ENCODE results near the gene RHCG.

Gene RHCG

DNA sequence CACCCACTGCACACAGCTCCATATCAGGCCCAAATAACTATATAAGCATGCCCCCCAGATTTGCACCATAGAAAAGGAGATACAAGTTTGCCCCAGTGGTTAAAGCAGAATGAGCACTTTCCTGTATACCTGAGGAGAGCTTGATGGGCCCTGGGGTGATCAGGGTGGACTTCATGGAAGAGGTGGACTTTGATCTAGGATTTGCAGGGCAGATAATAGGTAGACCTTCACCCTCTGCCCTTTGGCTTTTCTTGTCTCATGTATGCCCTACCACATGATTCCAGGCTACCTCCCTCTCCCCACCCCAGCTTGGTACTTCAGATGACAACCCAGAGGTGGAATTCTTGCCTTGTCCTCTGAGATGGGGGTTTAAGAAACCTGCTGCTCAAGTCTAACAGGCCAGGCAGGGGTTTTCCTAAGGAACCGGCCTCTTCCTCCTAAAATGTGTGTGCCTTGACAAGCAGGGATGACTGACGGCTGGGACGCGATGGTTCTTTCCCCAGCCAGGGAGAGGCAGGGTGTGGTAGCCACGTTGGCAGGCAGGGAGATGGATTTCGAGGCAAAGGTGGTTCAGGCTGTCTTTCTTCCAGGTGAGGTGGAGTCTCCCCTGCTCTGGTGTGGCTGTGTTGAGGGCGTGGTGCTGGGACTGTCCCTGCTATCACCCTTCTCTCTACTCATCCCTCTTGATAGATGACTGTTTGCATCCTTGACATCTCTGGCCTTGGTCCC lies 6.6 kb upstream of the RHCG start:
- no peak for DNase-seq (ENCODE audit: low read depth)

DNA sequence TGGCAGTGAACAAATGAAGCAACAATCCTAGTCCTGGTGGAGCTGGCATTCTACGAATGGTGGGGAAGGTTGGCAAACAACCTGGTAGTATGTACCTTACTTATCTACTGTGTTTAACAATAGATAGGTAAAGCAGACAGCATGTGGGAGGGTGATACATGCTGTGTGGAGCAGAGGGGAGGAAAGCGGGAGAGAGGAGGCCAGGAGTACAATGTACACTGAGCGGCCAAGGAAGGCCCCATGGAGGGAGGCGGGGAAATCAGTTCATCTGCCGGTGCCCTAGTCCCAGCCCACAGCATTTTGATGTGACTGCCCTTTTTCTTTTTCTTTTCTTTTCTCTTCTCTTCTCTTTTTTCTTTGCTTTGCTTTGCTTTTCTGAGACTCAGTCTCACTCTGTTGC lies 5.3 kb upstream of the RHCG start:
- no peak for DNase-seq (ENCODE audit: low read depth)

DNA sequence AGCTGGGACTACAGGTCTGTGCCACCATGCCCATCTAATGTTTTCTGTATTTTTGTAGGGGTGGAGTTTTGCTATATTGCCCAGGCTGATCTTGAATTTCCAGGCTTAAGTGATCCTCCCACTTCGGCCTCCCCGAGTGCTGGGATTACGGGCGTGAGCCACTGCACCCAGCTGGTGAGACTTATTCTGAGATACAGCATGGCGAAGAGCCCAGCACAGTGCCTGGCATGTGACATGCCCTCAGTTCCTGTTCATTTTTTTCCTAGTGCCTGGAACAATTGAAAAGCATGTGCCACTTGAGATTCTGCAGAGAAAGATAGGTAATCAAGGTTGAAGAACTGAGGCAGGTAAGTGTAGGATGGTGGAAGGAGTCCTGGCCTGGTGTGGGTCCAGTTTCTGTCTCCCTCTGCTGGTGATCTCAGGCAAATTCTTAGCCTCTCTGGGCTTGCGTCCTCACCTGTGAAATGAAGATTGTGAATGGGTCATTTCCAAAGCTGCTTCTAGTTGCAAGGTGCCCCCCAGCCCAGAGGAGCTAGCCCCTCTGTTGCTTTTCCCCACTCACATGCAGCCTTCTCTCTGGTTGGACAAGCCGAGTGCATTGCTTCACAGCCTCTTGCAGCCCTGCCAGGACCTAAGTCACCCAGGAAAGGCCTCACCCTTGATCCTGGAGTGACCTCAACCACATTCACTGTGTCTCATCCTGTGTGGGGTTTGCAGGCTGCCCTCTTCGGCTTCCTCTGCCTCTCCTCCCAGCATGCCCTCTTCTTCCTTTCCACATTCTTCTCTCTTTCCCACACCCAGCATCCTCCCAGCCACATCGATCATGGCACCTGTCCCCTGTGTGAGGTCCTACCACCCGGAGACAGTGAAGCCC lies 4.3 kb upstream of the RHCG start:
- no peak for DNase-seq (ENCODE audit: low read depth)

DNA sequence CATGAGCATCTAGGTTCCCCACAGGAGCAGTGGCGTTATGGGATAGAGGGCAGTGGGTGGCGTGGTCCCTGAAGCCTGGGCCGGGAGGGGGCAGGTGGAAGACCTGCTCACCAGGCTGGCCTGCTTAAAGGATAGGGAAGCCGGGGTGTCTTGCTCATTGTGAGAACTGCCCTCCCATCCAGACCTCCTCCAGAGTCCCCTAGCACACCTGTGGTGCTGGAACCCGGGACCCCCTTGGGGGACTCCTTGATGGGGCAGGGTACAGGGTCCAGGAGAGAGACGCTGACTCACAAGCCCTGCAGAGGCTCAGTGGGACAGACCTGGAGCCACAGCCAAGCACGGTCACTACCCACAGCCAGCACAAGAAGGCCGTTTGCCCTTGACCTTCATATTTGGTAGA lies 2.8 kb upstream of the RHCG start:
- no peak for DNase-seq (ENCODE audit: low read depth)

- no peak for DNase-seq (ENCODE audit: low read depth)
Observed at GRCh38 chr15:89498574-89498906, 2.2 kb upstream of the RHCG start.

DNA sequence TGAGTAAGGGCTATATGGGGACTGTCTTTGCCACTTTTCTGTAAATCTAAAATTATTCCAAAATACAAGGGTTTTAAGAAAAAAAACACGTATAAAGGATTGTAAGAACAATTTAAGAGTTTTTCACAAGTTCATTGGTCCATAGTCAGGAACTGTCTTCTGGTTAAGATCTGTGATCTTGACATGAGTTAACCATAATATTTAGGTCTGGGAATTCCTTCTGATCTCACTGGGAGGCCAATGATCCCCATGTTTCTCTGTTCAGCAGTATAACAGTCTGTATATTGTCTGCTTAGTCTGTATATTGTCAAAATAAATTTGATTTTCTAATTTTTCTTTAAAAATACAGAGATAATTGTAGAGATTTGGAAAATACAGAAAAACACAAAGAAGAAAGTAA lies 848 bp upstream of the RHCG start:
- DNase-seq (ENCODE audit: low read depth), result no peak

GRCh38 chr15:89495638-89496145 lies 691 bp downstream of the RHCG start:
- DNase-seq (ENCODE audit: low read depth), result no peak

DNA sequence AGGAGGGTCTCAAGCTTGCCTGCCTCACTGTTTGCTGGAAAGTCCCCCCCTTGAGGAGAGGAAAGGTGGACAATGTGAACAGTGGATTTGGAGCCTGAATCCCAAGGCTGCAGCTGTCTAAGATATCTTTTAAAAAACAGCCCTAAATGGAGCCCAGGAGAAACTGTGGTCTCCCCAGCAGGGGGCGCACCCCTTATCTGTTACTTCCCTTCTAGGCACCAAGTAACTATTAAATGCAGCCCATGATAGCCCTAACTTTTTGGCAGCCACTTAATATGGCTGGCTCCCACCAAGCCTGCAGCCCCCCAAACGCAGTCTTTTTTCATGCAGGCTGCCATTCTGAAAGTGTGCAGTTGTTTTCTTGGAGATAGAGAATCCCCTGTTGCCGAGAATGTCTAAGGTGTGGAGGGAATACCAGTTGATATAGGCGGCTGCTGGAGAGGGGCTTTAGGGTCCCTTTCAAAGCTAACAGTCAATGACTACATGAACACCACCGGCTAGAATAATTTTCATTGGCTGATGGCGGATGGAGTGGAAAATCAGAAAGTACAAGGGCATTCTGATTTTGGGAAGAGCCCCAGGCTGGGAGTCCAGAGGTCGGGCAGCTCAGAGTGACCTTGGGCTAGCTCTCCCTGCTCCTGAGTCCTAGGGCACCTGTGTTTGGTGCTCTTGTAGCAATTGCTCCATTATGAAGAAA lies 1.3 kb downstream of the RHCG start:
- DNase-seq (ENCODE audit: low read depth), result peak; percentile 9

DNA sequence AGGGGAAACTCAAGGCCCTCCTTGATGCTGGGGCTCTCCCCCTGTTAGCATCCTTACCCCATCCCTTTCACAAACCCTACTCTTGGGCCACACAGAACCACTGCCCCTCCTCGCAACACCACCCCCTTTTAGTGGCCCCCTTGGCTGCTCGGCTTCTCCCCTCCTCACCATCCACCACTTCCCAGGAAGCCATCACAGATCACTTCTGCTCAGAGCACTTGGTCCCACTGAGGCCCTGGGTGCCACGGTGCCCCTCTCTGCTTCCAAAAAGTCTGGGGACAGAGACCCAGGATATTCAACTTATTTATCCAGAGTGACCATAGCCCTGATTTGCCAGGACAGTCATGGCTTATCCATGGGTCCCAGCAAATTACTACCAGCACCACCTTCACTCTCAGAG lies 2.4 kb downstream of the RHCG start:
- no peak for DNase-seq (ENCODE audit: low read depth)

DNA sequence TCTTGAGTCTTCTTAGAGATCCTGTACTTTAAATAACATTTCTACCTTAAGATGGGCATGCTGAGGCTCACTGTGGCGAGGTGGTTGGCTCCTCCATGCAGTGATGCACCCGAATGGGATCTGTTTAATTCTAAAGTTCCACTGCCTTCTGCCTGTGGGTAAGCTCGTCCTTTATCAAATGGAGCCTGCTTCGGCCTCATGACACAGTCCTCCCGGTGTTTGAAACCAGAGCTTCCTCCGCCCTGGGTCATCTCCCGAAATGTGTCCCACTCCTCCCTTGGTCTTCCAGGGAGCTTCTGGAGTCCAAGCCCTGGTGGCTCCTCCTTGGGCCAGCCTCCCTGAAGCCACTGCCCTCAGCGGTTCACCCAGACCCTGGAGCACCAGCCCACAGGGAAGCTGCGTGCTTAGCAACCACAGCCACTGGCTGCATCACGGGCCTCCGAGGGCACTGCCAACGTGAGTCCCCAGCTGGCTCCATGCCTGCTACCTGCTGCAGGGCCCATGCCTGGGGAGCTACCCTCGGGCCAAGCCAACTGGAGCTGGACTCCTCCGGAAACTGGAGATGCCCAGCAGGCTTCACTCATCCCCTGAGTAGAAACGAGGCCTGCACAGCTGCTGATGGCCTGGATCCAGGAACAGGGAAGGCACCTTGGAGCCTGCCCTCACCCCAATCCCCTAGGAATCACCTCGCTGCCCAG lies 3.3 kb downstream of the RHCG start:
- no peak for DNase-seq (ENCODE audit: low read depth)

GRCh38 chr15:89492111-89492641 lies 4.2 kb downstream of the RHCG start:
- peak; percentile 8 for DNase-seq (ENCODE audit: low read depth)

- no peak for DNase-seq (ENCODE audit: low read depth)
Observed at GRCh38 chr15:89490814-89491315, 5.5 kb downstream of the RHCG start.

- no peak for DNase-seq (ENCODE audit: low read depth)
Observed at GRCh38 chr15:89490081-89490813, 6.1 kb downstream of the RHCG start.

GRCh38 chr15:89489376-89489775 lies 7.0 kb downstream of the RHCG start:
- DNase-seq (ENCODE audit: low read depth), result no peak

GRCh38 chr15:89487791-89488190 lies 8.6 kb downstream of the RHCG start:
- no peak for DNase-seq (ENCODE audit: low read depth)

DNA sequence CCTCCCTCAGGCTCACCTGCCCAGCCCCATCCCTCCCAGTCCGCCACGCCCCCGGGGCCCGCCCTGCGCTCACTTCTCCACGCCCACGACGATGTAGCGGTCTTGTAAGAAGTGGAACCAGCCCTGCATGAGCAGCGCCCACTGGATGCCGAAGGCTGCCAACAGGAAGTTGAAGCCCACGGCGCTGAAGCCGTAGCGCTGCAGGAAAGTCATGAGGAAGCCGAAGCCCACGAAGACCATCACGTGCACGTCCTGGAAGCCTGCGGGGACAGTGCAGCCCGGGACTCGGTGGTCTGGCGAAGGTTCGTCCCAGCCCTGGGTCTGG lies 9.7 kb downstream of the RHCG start:
- no peak for DNase-seq (ENCODE audit: low read depth)

GRCh38 chr15:89483079-89483478 lies 13.3 kb downstream of the RHCG start:
- no peak for DNase-seq (ENCODE audit: low read depth)

DNA sequence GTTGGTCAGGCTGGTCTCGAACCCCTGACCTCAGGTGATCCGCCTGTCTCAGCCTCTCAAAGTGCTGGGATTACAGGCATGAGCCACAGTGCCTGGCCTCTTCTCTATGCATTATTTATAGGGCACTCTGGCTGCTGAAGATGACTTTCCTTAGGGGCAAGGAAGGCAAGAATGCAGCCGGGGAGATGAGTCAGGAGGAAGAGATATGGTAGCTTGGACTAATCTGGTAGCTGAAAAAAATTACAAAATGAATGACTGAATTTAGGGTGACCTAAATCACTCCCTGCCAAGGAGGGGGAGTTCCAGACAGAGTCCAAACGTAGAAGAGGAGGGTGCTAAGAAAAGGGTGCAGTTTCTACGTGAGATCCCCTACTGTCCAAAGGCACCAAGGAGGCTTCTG lies 14.2 kb downstream of the RHCG start:
- DNase-seq (ENCODE audit: low read depth), result no peak

DNA sequence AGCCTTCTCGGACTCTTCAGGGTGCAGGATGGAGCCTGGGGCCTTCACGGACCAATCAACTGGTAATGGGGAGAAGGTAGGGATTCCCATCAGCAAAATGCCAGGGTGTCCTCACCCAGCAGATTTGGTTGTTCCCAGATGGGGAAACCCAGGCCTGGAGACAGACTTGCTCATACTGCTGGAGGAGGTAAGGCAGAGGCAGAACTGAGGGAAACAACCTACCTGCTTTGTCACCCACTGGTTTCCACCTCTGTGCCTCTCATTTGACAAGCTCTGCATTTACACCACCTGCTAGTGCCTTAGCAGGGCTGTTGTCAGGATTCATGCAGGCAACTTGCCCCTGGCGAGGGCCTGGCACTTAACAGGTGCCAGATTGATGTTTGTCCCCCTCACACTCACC lies 15.9 kb downstream of the RHCG start:
- DNase-seq (ENCODE audit: low read depth), result no peak

DNA sequence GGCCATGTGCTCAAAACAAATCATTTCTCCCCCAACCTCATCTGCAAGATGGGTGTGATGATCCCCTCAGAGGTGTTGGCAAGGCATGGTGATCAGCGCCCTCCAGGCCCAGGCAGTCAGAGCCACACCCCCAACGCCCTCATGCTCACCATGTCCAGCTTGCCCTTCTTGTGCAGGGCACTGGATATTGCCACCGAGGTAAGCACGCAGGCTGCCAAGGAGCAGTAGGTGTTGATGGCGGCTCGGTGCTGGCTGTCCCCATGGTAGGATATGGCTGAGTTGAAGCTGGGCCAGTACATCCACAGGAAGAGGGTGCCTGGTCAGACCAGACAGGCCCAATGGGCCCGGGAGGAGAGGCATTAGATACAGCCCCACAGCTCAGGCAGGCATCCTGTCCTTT lies 17.2 kb downstream of the RHCG start:
- DNase-seq (ENCODE audit: low read depth), result no peak

All from CMK (cell line).